RCC 7860 (cell line): ENCODE measurements around the gene WDR5.

Source experiments
- DNase-seq: peaks from one replicate; pipeline ENCODE4 v3.0.0-alpha.2; 2015; ENCODE audit warnings: low spot score
- FAIRE-seq: peaks from 2 replicates; lab custom pipeline; 2012; peaks lifted over from hg19 to GRCh38; lab: Jason Lieb, UNC

The WDR5 gene

DNA sequence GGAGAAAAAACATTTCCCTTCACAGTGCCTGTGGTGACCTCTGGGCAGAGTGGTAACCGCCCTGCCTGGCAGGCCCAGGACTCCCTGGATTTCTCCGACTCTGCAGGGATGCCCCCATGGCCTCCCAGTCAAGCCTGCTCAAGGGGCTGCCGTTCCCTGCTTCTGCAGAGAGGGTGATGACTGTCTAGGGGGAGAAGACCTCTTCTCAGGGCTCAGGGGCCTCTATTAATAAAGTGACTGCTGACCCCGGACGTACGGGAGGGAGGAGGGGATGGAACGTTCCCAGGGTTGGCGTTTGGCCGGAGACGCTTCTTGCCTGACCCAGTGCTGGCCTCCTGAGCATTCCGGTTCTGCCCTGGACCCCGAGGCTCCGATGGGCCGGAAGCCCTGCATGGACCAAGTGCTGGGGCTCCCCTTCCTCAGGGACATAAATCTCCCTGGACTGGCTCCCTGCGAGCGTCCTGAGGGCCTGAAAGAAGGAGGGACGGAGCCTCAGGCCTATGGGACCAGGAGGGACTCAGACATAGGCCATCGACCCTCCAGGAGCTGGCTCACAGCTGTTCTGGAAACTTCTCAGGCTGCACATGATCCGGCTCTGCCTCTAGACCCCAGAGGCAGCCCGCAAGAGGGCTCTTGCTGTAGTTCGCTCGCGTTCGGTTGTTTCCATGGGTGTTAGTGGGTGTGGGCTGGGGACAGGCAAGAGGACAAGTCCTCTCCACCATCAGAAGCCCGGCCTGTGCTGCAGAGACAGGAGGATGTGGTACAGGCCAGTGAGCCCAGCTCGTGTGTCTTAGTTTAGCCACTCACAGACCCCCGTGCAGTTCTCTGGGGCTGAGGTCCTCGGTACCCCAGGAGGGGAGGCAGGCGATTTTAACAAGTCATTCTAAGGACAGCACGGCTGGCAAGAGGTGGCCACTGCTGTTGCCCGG is 36.6 kb downstream of the WDR5 start:
- DNase-seq (no peak), FAIRE-seq (no peak)

GRCh38 chr9:134173127-134174072 is 37.5 kb downstream of the WDR5 start:
- FAIRE-seq (no peak), DNase-seq (no peak)

DNA sequence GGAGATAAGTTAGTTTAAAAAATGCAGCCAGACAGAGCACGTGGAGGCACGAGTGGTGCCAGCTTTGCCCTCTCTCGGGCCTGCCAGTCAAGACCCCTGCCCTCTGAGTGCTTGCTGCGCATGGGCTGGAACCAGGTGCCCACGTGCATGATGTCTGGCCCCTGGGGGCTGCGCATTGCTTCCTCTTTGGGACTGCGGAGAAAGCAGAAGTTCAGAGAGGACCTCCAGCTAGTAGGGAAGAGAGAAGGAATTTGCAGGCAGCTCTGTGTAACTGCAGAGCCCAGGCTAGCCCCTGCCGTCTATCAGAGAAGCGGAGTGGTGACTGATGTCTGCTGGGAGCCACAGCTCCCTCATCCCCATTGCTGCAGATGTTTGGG is 38.2 kb downstream of the WDR5 start:
- no peak for FAIRE-seq
- DNase-seq: no peak

DNA sequence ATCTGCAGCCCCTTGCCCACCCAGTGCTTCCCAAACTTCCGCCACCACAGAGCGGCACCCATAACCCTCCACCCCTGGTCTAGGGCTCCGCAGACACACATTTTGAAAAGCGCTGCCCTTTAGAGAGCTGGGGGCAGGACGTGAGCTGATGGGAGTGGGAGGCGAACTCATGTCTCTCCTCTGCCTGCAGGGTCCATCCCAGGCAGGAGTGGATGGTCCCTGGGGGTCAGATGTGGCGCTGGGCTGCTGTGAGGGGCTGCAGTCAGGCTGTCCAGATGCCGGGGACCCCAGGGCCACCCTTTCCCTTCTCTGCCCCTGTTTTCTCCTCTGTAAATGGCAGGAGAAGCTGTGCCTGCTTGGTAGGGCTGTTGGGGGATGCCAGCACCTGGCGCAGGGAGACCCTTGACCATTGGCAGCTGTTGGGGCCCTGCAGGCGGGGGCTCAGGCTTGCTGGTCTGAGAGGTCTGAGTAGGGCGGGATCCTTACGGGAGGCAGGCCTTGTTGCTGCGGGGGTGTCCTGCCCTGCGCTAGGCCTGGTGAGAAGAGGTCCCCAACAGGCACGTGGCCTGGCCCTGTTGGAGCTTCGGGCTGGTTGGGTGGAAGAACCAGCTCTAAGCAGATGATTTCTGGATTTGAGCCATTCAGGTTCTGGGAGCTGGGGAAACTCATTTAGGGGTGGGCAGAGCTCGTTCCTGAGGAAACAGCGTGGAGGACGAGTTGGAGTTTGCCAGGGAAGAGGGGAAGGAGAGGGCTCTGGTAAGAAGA is 38.8 kb downstream of the WDR5 start:
- DNase-seq (no peak), FAIRE-seq (no peak)

DNA sequence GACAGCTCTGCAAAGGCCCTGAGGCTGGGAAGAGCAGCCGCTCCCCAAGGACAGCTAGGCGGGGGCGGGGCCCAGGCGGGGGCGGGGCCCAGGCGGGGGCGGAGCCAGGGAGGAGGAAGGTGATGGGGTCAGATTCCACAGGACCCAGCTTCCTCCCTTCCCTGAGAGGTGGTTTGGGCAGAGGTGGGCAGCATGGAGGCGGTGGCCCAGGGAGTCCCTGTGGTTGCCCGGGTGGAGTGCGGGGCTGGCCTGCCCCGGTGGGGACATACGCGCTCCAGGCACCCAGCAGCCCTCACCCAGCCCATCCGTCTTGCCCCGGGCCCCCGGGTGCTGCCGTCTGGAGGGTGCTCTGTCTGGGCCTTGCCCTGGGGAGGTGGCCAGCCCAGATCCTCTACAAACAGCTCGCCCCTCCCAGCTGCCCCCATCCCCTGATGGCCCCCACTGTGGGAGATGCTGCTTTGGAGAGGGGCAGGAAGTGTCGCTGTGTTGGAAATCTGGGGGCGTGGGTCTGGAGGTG is 39.5 kb downstream of the WDR5 start:
- no peak for DNase-seq

GRCh38 chr9:134175808-134176598 is 40.1 kb downstream of the WDR5 start:
- FAIRE-seq (no peak), DNase-seq (no peak)

More for the DNA sequence above, 39.5 kb downstream of the WDR5 start:
- FAIRE-seq: no peak

DNA sequence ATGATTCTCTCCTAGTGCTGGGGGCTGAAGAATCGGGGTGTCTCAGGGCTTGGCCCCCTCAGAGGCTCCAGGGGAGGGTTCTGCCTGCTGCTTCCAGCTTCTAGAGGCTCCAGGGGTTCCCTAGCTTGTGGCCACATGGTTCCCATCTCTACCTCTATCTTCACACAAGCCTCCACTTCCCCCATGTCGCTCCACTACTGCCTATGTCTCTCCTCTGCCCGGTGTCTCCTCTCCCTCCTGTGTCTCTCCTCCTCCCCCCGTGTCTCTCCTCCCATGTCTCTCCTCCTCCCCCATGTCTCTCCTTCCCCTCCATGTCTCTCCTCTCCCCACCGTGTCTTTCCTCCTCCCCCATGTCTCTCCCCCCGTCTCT is 40.7 kb downstream of the WDR5 start:
- DNase-seq (no peak), FAIRE-seq (no peak)

- DNase-seq (no peak), FAIRE-seq (no peak)
Observed at GRCh38 chr9:134177186-134177585, 41.3 kb downstream of the WDR5 start.

DNA sequence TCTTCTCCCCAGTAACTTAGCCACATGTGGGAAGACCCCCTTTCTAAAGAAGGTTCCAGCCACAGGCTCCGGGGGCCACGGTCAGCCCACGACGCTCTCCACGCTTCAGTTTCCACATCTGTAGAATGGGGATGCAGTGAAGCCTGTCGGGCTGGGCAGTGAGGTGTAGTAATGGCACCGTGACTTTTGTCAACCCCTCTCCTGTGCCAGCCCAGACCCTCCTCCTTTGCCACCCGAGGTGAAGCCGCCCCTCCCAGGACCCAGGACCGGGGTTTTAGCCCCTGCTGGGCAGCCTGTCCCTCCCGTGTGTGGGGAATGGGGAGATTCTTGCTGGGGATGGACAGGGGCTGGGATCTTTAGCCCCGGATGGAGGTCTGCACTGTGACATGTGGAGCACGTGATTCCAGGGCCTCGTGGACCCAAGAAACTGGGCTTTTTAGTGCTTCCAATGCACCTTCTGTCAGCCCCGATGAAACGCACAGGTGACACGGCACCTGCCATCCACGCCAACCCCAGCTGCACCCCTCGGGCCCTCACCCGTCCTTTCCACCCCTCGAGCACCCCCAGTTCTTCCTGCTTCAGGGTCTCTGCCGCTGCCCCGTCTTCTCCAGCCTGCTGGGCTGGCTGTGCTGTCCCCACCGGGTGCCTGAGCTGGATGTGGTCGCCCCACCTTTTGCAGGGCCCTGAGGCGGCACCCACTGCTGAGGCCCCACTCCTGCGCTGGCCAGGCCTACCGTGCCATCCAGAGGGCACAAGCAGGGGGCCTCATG is 41.9 kb downstream of the WDR5 start:
- FAIRE-seq (no peak), DNase-seq (no peak)

DNA sequence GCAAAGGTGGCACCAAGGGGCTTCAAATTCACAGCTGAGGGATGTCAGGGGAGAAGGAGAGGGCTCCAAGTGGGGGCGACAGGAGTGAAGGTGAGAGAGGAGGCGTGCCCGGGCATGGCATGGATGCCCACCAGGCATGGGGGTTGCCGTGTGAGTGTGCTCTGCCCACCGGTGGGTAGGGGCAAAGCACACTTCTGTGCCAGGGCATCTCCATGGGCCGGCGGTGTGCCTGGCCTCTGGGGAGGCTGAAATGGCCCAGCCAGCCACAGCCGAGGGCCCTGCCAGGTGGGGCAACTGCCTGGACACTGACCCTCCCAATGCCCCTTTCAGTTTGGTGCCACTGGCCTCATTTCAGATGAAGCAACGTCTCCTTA is 42.5 kb downstream of the WDR5 start:
- FAIRE-seq (no peak), DNase-seq (no peak)

DNA sequence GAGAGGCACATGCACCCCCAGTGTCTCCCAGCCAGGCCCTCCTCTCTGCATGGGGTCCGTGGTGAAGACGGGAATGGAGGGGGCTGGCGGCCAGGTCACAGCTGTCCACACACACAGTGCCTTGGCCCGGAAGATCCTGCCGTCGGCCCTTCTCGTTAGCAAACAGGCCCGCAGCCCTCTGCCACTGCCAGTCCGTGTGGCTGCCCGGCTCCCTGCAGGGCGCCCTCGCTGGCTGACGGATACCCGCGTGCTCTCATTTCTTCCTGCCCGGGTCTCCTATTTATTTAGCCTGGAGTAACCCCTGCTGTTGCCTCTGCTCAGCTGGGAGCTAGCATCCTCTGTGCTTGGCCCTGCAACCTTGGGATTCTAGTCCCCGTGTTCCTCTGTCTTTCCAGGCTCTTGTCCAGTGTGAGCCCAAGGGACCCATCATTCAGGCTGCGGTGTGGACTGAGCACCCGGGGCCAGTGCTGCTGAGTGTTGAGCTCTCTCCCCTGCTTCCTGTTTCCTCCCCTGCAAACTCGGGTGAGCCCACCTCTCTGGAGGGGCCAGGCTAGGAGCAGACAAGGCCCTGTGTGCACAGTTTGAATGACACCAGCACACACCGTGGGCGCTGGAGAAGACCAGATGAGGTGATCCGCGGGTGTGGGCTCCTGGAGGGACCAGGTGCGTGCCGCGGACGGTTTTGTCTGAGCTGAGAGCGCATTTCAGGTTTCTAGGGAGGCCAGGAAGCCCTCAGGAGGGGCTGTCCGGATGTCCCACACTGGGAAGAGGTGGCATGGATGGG is 43.1 kb downstream of the WDR5 start:
- no peak for FAIRE-seq
- no peak for DNase-seq

DNA sequence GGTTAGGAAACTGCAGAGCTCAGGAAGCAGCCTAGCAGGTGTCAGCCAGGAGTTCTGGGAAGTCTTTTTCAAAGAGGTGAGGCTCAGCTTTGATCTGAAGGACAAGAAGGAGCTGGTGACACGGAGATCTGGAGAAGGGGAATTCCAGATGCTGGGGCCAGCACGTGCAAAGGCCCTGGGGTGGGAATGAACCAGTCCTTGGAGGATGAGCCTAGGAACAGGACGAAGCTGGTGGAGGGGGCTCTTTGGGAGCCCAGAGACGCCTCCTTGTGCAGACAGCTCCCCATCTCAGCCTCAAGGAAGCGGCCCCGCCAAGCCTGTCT is 43.7 kb downstream of the WDR5 start:
- FAIRE-seq (no peak), DNase-seq (no peak)

DNA sequence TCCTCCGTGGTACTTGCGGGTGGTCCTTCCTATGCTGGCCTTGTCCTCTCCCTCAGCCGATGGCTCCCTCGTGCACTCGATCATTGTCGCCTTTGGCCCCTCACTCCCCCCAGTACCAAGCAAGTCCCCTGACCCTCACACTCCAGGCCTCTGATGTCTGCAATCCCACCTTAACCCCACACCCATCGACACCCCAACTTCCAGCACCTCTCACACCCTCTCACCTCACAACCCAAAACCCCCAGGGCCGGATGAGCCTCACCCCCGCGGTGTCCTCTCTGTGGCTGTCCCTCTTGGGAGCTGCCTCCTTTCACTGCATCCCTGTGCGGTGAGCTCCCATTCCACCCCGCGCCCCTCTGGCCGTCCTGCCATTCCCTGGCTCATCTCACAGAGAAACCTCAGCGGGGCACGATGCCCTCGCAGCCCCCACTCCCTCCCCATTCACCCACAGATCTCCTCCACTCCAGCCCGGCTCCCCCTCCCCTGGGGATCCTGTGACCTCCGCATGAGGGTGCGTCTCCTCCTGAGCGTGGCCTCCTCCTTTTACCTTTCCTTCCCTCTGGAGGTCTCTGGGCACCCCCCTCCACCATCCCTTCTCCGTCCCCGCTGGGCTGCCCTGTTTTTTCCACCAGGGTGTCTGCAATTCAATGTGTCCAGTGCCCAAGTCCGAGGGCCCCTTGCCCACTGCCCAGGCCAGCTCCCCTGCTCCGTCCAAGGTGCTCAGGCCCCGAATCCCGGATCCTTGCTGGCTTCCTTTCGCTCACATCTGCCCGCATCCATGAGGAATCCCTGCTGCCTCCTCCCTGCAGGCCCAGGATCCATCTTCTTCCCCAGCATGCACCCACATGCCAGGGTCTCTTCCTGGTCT is 44.3 kb downstream of the WDR5 start:
- FAIRE-seq (no peak), DNase-seq (no peak)

GRCh38 chr9:134180786-134181647 is 45.1 kb downstream of the WDR5 start:
- DNase-seq (no peak), FAIRE-seq (no peak)

DNA sequence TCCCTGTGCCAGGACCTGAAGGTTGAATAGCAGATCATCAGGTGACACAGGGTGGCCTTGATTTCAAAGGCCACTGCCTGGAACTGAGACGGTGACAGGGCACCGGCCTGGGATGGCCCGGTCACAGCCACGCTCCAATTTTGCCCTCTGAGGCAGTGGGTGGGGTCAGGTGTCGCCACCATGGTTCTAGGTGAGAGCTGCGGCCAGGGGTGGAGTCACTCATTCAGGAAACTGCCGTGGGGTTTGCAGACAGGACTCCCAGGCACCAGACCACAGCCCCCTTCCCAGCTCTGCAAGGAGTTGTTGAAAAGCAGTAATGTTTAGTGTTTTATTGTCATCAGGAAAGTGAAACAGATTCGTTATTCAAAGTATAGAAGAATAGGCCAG is 45.8 kb downstream of the WDR5 start:
- DNase-seq: no peak
- FAIRE-seq: no peak

DNA sequence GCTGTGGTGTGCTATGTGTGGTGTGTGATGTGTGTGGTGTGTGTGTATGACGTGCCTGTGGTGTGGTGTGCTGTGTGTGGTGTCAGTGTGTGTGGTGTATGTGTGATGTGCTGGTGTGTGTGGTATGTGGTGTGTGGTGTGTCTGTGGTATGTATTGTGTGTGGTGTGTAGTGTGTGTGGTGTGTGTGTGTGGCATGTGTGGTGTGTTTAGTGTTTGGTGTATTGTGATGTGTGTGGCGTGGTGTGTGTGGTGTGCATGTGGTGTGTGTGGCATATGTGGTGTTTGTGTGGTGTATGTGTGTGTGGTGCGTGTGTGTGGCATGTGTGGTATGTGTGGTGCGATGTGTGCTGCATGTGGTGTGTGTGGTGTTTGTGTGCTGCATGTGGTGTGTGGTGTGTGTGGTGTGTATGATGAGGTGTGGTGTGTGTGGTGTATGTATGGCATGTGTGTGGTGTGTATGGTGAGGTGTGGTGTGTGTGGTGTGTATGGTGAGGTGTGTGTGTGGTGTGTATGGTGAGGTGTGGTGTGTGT is 46.7 kb downstream of the WDR5 start:
- no peak for FAIRE-seq
- DNase-seq: no peak
